ENCODE data around the gene CCM2L.
A peak's percentile ranks its signal among the peaks of the same experiment; 100 is the strongest.

Gene CCM2L

GRCh38 chr20:32010101-32010500, at the start of gene CCM2L:
Gene CCM2L (plus strand): TSS chr20:32010438. CDS start chr20:32010455, 17 bp downstream.
- DNase-seq (ENCODE audit: low spot score) = no peak

GRCh38 chr20:31962761-31963160, 47.5 kb upstream of the CCM2L start:
- no peak for DNase-seq (ENCODE audit: low spot score)

GRCh38 chr20:31963889-31964288, 46.3 kb upstream of the CCM2L start:
- no peak for DNase-seq (ENCODE audit: low spot score)

GRCh38 chr20:31966991-31967655, 43.1 kb upstream of the CCM2L start:
- DNase-seq (ENCODE audit: low spot score) = no peak

- no peak for DNase-seq (ENCODE audit: low spot score)
Observed at GRCh38 chr20:31967830-31968249, 42.4 kb upstream of the CCM2L start, which contains the start of gene XKR7. Gene XKR7 (plus strand): TSS chr20:31968151. CDS start chr20:31968176, 25 bp downstream.

GRCh38 chr20:31968291-31969126, 41.7 kb upstream of the CCM2L start:
- peak; percentile 90 for DNase-seq (ENCODE audit: low spot score)

- no peak for DNase-seq (ENCODE audit: low spot score)
Observed at GRCh38 chr20:31969991-31970390, 40.2 kb upstream of the CCM2L start.

- no peak for DNase-seq (ENCODE audit: low spot score)
Observed at GRCh38 chr20:31972471-31973021, 37.7 kb upstream of the CCM2L start.

GRCh38 chr20:31974296-31974695, 35.9 kb upstream of the CCM2L start:
- no peak for DNase-seq (ENCODE audit: low spot score)

GRCh38 chr20:31974951-31975487, 35.2 kb upstream of the CCM2L start:
- no peak for DNase-seq (ENCODE audit: low spot score)

- no peak for DNase-seq (ENCODE audit: low spot score)
Observed at GRCh38 chr20:31975874-31976273, 34.4 kb upstream of the CCM2L start.

GRCh38 chr20:31977080-31977479, 33.2 kb upstream of the CCM2L start:
- no peak for DNase-seq (ENCODE audit: low spot score)

- DNase-seq (ENCODE audit: low spot score) = no peak
Observed at GRCh38 chr20:31979713-31980426, 30.4 kb upstream of the CCM2L start.

- DNase-seq (ENCODE audit: low spot score) = no peak
Observed at GRCh38 chr20:31981784-31982183, 28.5 kb upstream of the CCM2L start.

GRCh38 chr20:31984981-31985471, 25.2 kb upstream of the CCM2L start:
- DNase-seq (ENCODE audit: low spot score) = no peak

- no peak for DNase-seq (ENCODE audit: low spot score)
Observed at GRCh38 chr20:31987744-31988143, 22.5 kb upstream of the CCM2L start.

GRCh38 chr20:31988430-31989015, 21.7 kb upstream of the CCM2L start:
- DNase-seq (ENCODE audit: low spot score) = no peak

- DNase-seq (ENCODE audit: low spot score) = no peak
Observed at GRCh38 chr20:31989030-31989645, 21.1 kb upstream of the CCM2L start.

- no peak for DNase-seq (ENCODE audit: low spot score)
Observed at GRCh38 chr20:31990641-31991338, 19.4 kb upstream of the CCM2L start.

GRCh38 chr20:31991339-31991705, 18.9 kb upstream of the CCM2L start:
- no peak for DNase-seq (ENCODE audit: low spot score)

All from left forelimb (tissue), 1 donor.